ENCODE measurements around the gene APIP.
"Not testable (repeated sequence)": the region's sequence is repeated elsewhere in the genome, so short reads cannot be mapped to it uniquely, and the experiment has no call there.

APIP gene

GRCh38 chr11:34926101-34926830 is 10.1 kb upstream of the APIP start:
- peak; percentile 40 for DNase-seq (ENCODE audit: low spot score)

GRCh38 chr11:34924714-34925113 is 8.5 kb upstream of the APIP start:
- no peak for DNase-seq (ENCODE audit: low spot score)

- no peak for DNase-seq (ENCODE audit: low spot score)
These were observed 5.0 kb upstream of the APIP start for GRCh38 chr11:34921156-34921555.

GRCh38 chr11:34916843-34917770 is 928 bp upstream of the APIP start:
- no peak for DNase-seq (ENCODE audit: low spot score)

GRCh38 chr11:34915136-34916014 is 804 bp downstream of the APIP start:
- DNase-seq (ENCODE audit: low spot score) = no peak

- DNase-seq (ENCODE audit: low spot score) = not testable (repeated sequence)
These were observed 2.6 kb downstream of the APIP start for GRCh38 chr11:34913556-34913955.

GRCh38 chr11:34911676-34912075 is 4.5 kb downstream of the APIP start:
- DNase-seq (ENCODE audit: low spot score) = no peak

GRCh38 chr11:34910817-34911216 is 5.4 kb downstream of the APIP start:
- DNase-seq (ENCODE audit: low spot score) = no peak

- no peak for DNase-seq (ENCODE audit: low spot score)
These were observed 6.2 kb downstream of the APIP start for GRCh38 chr11:34909955-34910354.

- no peak for DNase-seq (ENCODE audit: low spot score)
These were observed 6.8 kb downstream of the APIP start for GRCh38 chr11:34909415-34909814.

GRCh38 chr11:34907934-34908593 is 8.1 kb downstream of the APIP start:
- no peak for DNase-seq (ENCODE audit: low spot score)

- no peak for DNase-seq (ENCODE audit: low spot score)
These were observed 10.5 kb downstream of the APIP start for GRCh38 chr11:34905666-34906065.

- no peak for DNase-seq (ENCODE audit: low spot score)
These were observed 11.7 kb downstream of the APIP start for GRCh38 chr11:34904421-34904955.

- no peak for DNase-seq (ENCODE audit: low spot score)
These were observed 16.6 kb downstream of the APIP start for GRCh38 chr11:34899633-34900016.

GRCh38 chr11:34898474-34898873 is 17.7 kb downstream of the APIP start:
- DNase-seq (ENCODE audit: low spot score) = no peak

- DNase-seq (ENCODE audit: low spot score) = no peak
These were observed 18.9 kb downstream of the APIP start for GRCh38 chr11:34897171-34897870.

- DNase-seq (ENCODE audit: low spot score) = not testable (repeated sequence)
These were observed 20.0 kb downstream of the APIP start for GRCh38 chr11:34896191-34896590.

GRCh38 chr11:34893416-34893815 is 22.8 kb downstream of the APIP start:
- DNase-seq (ENCODE audit: low spot score) = no peak

GRCh38 chr11:34891611-34892010 is 24.6 kb downstream of the APIP start:
- DNase-seq (ENCODE audit: low spot score) = no peak

GRCh38 chr11:34890812-34891211 is 25.4 kb downstream of the APIP start:
- no peak for DNase-seq (ENCODE audit: low spot score)

GRCh38 chr11:34890089-34890488 is 26.1 kb downstream of the APIP start:
- no peak for DNase-seq (ENCODE audit: low spot score)
